ENCODE results near the gene PRCC. TPM values are rescaled to one million over a fixed set of nuclear protein-coding genes. Genes with fewer than 3 reads are reported as not detected.
A peak's percentile ranks its signal among the peaks of the same experiment; 100 is the strongest.

Gene PRCC
- total and polyA plus RNA-seq, 7 experiments from 2014 or later: 40.9 to 88.9 (median 60.8) TPM

DNA sequence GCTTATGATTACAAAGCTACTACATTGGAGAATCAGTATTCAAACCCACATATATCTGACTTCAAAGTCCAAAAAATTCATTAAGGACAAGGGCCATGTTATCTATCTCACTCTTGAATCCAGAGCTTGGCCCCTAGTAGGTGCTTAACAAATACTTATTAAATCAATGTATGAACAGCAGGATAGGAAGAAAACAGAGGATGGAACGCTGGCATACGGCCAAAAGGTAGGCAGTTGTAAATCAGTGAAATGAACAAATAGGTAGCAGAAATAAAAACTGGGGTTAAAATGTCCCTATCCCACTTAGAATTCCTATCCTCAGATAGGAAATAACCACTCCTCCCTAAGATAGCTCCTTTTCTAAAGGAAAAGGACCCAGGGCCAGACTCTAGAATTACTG, 28.4 kb upstream of the PRCC start:
- H3K27me3 Mint-ChIP-seq: no peaks in the 10 kb centered on the region
- peaks cover 0 to 21% (median 13%) of the 10 kb centered on the region in 5 donors for H3K36me3 Mint-ChIP-seq

DNA sequence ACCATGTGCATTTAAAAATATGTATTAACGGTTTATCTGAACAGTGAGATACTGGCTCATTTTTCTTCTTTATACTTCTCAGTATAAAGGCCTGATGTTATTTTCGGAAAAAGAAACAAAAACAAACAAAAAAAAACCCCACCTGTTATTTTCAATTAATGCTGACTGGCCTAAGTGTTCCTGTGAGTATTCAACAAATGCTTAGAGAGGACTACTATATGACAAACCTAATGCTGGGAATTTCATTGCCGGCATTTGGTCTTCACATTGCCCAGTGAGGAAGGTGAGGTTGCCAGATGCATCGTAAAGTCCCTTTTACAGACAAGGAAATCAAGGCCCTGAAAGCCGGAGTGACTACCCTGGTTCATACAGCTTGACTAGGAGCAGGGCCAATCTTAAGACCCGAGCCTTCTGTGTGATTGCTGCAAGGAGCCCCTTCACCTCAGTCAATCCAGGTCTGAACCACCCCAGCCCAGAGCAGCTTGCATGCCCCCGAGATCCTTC, 27.0 kb upstream of the PRCC start:
- H3K4me3 Mint-ChIP-seq: peak overlapping the region; percentile 94 to 99 (median 98)
- ChIA-PET POLR2A (interaction anchor here (1.0 to 4.6 kb wide), 8 partner anchors 11 to 78 kb away, joined by 3 to 77 read pairs (median 8); partner anchors contain the start of genes CRABP2, HDGF, ISG20L2 and METTL25B), CTCF (interaction anchor here (0.7 to 1.9 kb wide), 3 partner anchors 12 to 219 kb away, joined by 4 to 10 read pairs (median 6); partner anchors contain the start of genes ISG20L2, METTL25B and PRCC)
- H3K4me1 ChIP-seq (ENCODE audit: control insufficient read depth in 2 of 2, insufficient read depth in 2 of 2, low read length in 2 of 2): peaks cover 16 to 20% of the 10 kb centered on the region in 2 donors
- peak overlapping the region; percentile 86 to 99 (median 98) for H3K27ac Mint-ChIP-seq
- peak overlapping the region; percentile 90 for H3K27ac ChIP-seq (ENCODE audit: low read depth, low read length)
- no peaks in the 10 kb centered on the region for H3K27me3 ChIP-seq (ENCODE audit: control insufficient read depth in 2 of 2, insufficient read depth in 2 of 2, low read length in 2 of 2)
- DNase-seq: no peak
- no peaks in the 10 kb centered on the region for H3K9me3 ChIP-seq (ENCODE audit: control insufficient read depth in 2 of 3, low read length in 3 of 3)
- peak overlapping the region; percentile 79 for H3K4me3 ChIP-seq (ENCODE audit: low read length)
- peaks cover 0 to 23% (median 18%) of the 10 kb centered on the region in 5 donors for H3K36me3 Mint-ChIP-seq
- no peaks in the 10 kb centered on the region for H3K27me3 Mint-ChIP-seq
- H3K36me3 ChIP-seq (ENCODE audit: control insufficient read depth in 2 of 3, insufficient read depth in 3 of 3, low read length in 3 of 3): peaks cover 0 to 55% (median 11%) of the 10 kb centered on the region in 3 experiments
- H3K9me3 Mint-ChIP-seq: peaks cover 0 to 1% (median 0%) of the 10 kb centered on the region in 11 donors
- no peak for ATAC-seq
- intact Hi-C loops (cut with micrococcal nuclease): loop anchor here (2.0 to 10.0 kb wide), 5 partner anchors 395 to 685 kb away; partner anchors contain the start of genes CCT3 (in 1 of the 2), ETV3 (in 1 of the 2), LAMTOR2 (in 1 of the 2) and PMF1 (in 1 of the 2)
- peaks cover 19 to 44% (median 33%) of the 10 kb centered on the region in 7 donors for H3K4me1 Mint-ChIP-seq

More for the DNA sequence above, 28.4 kb upstream of the PRCC start:
- no peak for DNase-seq
- ChIA-PET CTCF (interaction anchor here (1.3 kb wide), 1 partner anchor 10 kb away, joined by 3 read pairs; the partner anchor contains the start of genes ISG20L2 and METTL25B), POLR2A (interaction anchor here (0.6 to 4.6 kb wide), 4 partner anchors 11 to 241 kb away, joined by 3 to 77 read pairs (median 5); partner anchors contain the start of genes ISG20L2, METTL25B and PRCC)
- intact Hi-C loops (cut with micrococcal nuclease): no loop called here
- H3K4me3 Mint-ChIP-seq: peak overlapping the region in 7 of 10 donors; percentile 0 to 58 (median 39)
- peaks cover 0 to 44% (median 8%) of the 10 kb centered on the region in 3 experiments for H3K36me3 ChIP-seq (ENCODE audit: control insufficient read depth in 2 of 3, insufficient read depth in 3 of 3, low read length in 3 of 3)
- H3K4me1 ChIP-seq (ENCODE audit: control insufficient read depth in 2 of 2, insufficient read depth in 2 of 2, low read length in 2 of 2): peaks cover 16 to 20% of the 10 kb centered on the region in 2 donors
- no peaks in the 10 kb centered on the region for H3K27me3 ChIP-seq (ENCODE audit: control insufficient read depth in 2 of 2, insufficient read depth in 2 of 2, low read length in 2 of 2)
- H3K27ac ChIP-seq (ENCODE audit: low read depth, low read length): peak overlapping the region; percentile 51
- H3K9me3 Mint-ChIP-seq: peaks cover 0 to 1% (median 0%) of the 10 kb centered on the region in 11 donors
- peaks cover 19 to 36% (median 31%) of the 10 kb centered on the region in 7 donors for H3K4me1 Mint-ChIP-seq
- no peak overlapping the region for H3K4me3 ChIP-seq (ENCODE audit: low read length)
- H3K9me3 ChIP-seq (ENCODE audit: control insufficient read depth in 2 of 3, low read length in 3 of 3): no peaks in the 10 kb centered on the region
- H3K27ac Mint-ChIP-seq: peak overlapping the region in 8 of 9 donors; percentile 18 to 84 (median 37)
- no peak for ATAC-seq

DNA sequence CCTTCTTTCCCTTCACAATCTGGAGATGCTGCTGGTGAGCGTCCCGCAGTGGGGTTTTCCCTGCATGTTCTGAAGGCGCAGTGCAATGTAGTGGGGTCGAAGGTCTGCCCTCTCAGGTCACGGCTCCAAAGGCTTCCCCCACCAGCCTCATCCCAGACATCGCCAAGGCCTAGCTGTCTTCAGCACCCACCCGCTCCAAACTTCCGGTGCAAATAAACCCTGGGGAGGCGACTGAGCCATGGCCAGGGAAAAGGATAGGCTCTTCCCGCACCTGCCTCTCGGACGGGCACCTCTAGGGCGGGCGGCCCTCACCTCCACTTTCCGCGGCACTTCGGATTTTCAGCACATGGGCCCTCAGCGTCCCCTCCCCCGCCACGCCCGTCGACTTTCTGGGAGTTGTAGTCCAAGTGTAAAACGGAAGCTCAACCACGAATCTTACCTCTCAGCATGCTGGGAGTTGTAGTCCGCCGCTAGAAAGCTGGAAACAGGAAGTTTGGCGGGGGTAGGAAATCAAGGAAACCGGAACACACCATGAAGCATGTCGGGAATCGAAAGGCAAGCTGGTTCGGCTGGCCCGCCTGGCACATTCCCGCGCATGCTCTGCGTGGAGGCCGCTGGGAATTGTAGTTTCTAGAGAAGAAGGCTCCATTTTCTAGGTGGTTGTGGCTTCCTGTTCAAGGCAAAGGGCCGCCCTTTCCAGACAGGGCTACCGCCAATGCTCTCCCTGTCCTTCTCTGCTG, 26.4 kb upstream of the PRCC start, which contains the start of gene MRPL24:
Gene MRPL24, minus strand, starts transcription at position 348 of the 740 bp plus-strand sequence. CDS start 2,384 bp downstream, outside the sequence.
- Mint-ChIP-seq H3K36me3 (peaks cover 2 to 29% (median 18%) of the 10 kb centered on the region in 5 donors), H3K27ac (peak within 1 kb of the TSS; percentile 86 to 99 (median 98)), H3K27me3 (no peaks in the 10 kb centered on the region), H3K9me3 (peaks cover 0 to 1% (median 0%) of the 10 kb centered on the region in 11 donors), H3K4me1 (peaks cover 23 to 49% (median 40%) of the 10 kb centered on the region in 7 donors), H3K4me3 (peak within 1 kb of the TSS; percentile 94 to 99 (median 98))
- Histone ChIP-seq H3K9me3 (ENCODE audit: control insufficient read depth in 2 of 3, low read length in 3 of 3) (no peaks in the 10 kb centered on the region), H3K27me3 (ENCODE audit: control insufficient read depth in 2 of 2, insufficient read depth in 2 of 2, low read length in 2 of 2) (no peaks in the 10 kb centered on the region), H3K27ac (ENCODE audit: low read depth, low read length) (peak within 1 kb of the TSS; percentile 90), H3K36me3 (ENCODE audit: control insufficient read depth in 2 of 3, insufficient read depth in 3 of 3, low read length in 3 of 3) (peaks cover 0 to 57% (median 13%) of the 10 kb centered on the region in 3 experiments), H3K4me1 (ENCODE audit: control insufficient read depth in 2 of 2, insufficient read depth in 2 of 2, low read length in 2 of 2) (peaks cover 17 to 20% of the 10 kb centered on the region in 2 donors), H3K4me3 (ENCODE audit: low read length) (peak within 1 kb of the TSS; percentile 79)
- ATAC-seq (peak; percentile 95), DNase-seq (peak; percentile 84 to 99 (median 98))
- CTCF ChIA-PET: interaction anchor here (0.6 to 1.9 kb wide), 9 partner anchors 12 to 150 kb away, joined by 3 to 10 read pairs (median 3); partner anchors contain the start of genes ISG20L2, METTL25B and PRCC
- intact Hi-C loops (cut with micrococcal nuclease): loop anchor here (1.0 to 10.0 kb wide), 12 partner anchors 10 to 686 kb away; partner anchors contain the start of genes HDGF (in 2 of the 2), ISG20L2 (in 2 of the 2), METTL25B (in 2 of the 2) and PRCC (in 2 of the 2)
- POLR2A ChIA-PET: interaction anchor here (0.6 to 4.6 kb wide), 17 partner anchors 10 to 528 kb away, joined by 3 to 77 read pairs (median 4); partner anchors contain the start of genes CRABP2, GPATCH4, HDGF and ISG20L2

DNA sequence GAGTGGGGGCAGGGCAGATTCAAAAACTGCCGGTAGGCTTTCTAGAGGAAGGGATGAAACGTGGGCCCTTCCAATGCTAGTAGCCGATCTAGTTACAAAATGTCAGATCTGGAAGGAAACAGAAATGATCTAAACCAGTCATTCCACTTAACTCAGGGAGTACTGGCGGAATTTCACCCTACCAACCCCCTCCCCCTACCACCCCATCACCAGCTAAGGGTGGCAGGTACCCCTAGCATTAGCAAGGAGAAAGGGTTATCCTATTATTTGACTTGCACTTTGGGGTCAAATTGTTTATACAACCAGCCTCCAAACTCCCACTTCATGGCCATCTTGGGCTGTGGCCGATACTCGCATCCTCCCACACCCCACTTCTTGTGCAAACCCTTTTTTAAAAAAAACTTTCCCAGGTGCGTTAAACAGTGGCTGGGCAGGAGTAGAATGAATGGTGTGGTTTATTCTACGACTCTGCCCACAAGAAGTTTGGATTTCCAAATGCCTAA, 25.8 kb upstream of the PRCC start:
- Mint-ChIP-seq H3K4me1 (peaks cover 29 to 55% (median 46%) of the 10 kb centered on the region in 7 donors), H3K4me3 (peak overlapping the region; percentile 94 to 99 (median 98)), H3K27ac (peak overlapping the region; percentile 86 to 99 (median 98)), H3K36me3 (peaks cover 4 to 30% (median 18%) of the 10 kb centered on the region in 5 donors), H3K9me3 (peaks cover 0 to 1% (median 0%) of the 10 kb centered on the region in 11 donors), H3K27me3 (no peaks in the 10 kb centered on the region)
- intact Hi-C loops (cut with micrococcal nuclease): loop anchor here (1.0 to 10.0 kb wide), 12 partner anchors 10 to 687 kb away; partner anchors contain the start of genes HDGF (in 2 of the 2), ISG20L2 (in 2 of the 2), METTL25B (in 2 of the 2) and PRCC (in 2 of the 2)
- ChIA-PET POLR2A (interaction anchor here (0.6 to 4.6 kb wide), 17 partner anchors 10 to 529 kb away, joined by 3 to 77 read pairs (median 4); partner anchors contain the start of genes CRABP2, GPATCH4, HDGF and ISG20L2), CTCF (interaction anchor here (0.6 to 1.9 kb wide), 9 partner anchors 11 to 150 kb away, joined by 3 to 10 read pairs (median 3); partner anchors contain the start of genes ISG20L2, METTL25B and PRCC)
- peaks cover 23 to 24% of the 10 kb centered on the region in 2 donors for H3K4me1 ChIP-seq (ENCODE audit: control insufficient read depth in 2 of 2, insufficient read depth in 2 of 2, low read length in 2 of 2)
- H3K27ac ChIP-seq (ENCODE audit: low read depth, low read length): peak overlapping the region; percentile 90
- H3K4me3 ChIP-seq (ENCODE audit: low read length): peak overlapping the region; percentile 51
- no peak for ATAC-seq
- no peak for DNase-seq
- H3K9me3 ChIP-seq (ENCODE audit: control insufficient read depth in 2 of 3, low read length in 3 of 3): no peaks in the 10 kb centered on the region
- H3K27me3 ChIP-seq (ENCODE audit: control insufficient read depth in 2 of 2, insufficient read depth in 2 of 2, low read length in 2 of 2): no peaks in the 10 kb centered on the region
- H3K36me3 ChIP-seq (ENCODE audit: control insufficient read depth in 2 of 3, insufficient read depth in 3 of 3, low read length in 3 of 3): peaks cover 0 to 53% (median 13%) of the 10 kb centered on the region in 3 experiments

DNA sequence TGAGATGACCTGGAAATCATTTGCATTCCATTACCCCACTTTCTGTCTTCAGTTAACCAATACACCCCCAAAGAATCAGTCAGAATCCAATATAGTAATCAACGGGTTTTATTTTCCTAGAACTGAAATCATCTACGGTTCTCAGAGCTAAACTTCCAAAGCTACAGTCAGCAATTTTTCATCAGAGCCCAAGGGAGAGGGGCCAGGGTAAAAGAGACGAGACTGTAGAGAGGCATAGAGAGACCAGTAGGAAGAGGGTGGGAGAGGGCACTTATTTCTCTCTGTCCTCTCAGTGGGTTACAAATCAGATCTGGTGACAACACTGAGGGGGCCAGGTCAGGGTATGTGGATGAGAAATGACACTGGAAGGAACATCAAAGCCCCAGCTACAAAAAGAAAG, 25.3 kb upstream of the PRCC start:
- intact Hi-C loops (cut with micrococcal nuclease): loop anchor here (5.0 to 10.0 kb wide), 2 partner anchors 393 to 550 kb away; partner anchors contain the start of genes ETV3 (in 1 of the 2) and SLC25A44 (in 1 of the 2)

More for the DNA sequence above, 25.3 kb upstream of the PRCC start:
- Mint-ChIP-seq H3K27me3 (no peaks in the 10 kb centered on the region), H3K4me3 (peak overlapping the region; percentile 52 to 99 (median 96)), H3K9me3 (peaks cover 0 to 1% (median 0%) of the 10 kb centered on the region in 11 donors), H3K4me1 (peaks cover 33 to 59% (median 50%) of the 10 kb centered on the region in 7 donors), H3K36me3 (peaks cover 4 to 30% (median 18%) of the 10 kb centered on the region in 5 donors), H3K27ac (peak overlapping the region; percentile 86 to 99 (median 98))
- no peak for ATAC-seq
- ChIA-PET CTCF (interaction anchor here (1.9 kb wide), 1 partner anchor 14 kb away, joined by 10 read pairs; the partner anchor contains the start of genes ISG20L2 and METTL25B), POLR2A (interaction anchor here (1.4 to 4.6 kb wide), 6 partner anchors 9 to 36 kb away, joined by 5 to 77 read pairs (median 30); partner anchors contain the start of genes CRABP2, HDGF, ISG20L2 and METTL25B)
- H3K27me3 ChIP-seq (ENCODE audit: control insufficient read depth in 2 of 2, insufficient read depth in 2 of 2, low read length in 2 of 2): no peaks in the 10 kb centered on the region
- DNase-seq: no peak
- H3K4me3 ChIP-seq (ENCODE audit: low read length): no peak overlapping the region
- H3K36me3 ChIP-seq (ENCODE audit: control insufficient read depth in 2 of 3, insufficient read depth in 3 of 3, low read length in 3 of 3): peaks cover 0 to 49% (median 13%) of the 10 kb centered on the region in 3 experiments
- no peaks in the 10 kb centered on the region for H3K9me3 ChIP-seq (ENCODE audit: control insufficient read depth in 2 of 3, low read length in 3 of 3)
- H3K4me1 ChIP-seq (ENCODE audit: control insufficient read depth in 2 of 2, insufficient read depth in 2 of 2, low read length in 2 of 2): peaks cover 24 to 27% of the 10 kb centered on the region in 2 donors
- H3K27ac ChIP-seq (ENCODE audit: low read depth, low read length): peak overlapping the region; percentile 90
